Skeletal muscle tissue (tissue), 2 donors: ENCODE results near the gene CLEC4E. TPM values are rescaled to one million over a fixed set of nuclear protein-coding genes. Genes with fewer than 3 reads are reported as not detected.

Experiments
- small RNA-seq: library from RNA; depleted of rRNA; stranded (forward); fragments of <200 nt; gene quantifications from one replicate; pipeline ENCODE3, GENCODE V24; 2014
- total RNA-seq: library from RNA; depleted of rRNA; stranded (reverse); fragments of >200 nt; gene quantifications from one replicate; pipeline ENCODE4 v1.2.3, GENCODE V29; 2014

Gene CLEC4E
- total RNA-seq, 1 donor from 2014 or later, result not detected

Small RNAs within 50 kb of the gene (small RNA-seq; reads per million reads assigned to genes)
- not detected for gene RNU6-275P

Other genes with a start within 250 kb of the CLEC4E start
- under 0.01 TPM for gene CLEC6A, start 84.9 kb downstream of the CLEC4E start, total RNA-seq
- under 0.01 TPM for gene CLEC4D, start 27.4 kb downstream of the CLEC4E start, total RNA-seq
- not detected for gene AICDA, start 72.0 kb upstream of the CLEC4E start, total RNA-seq
- gene MFAP5, start 121.9 kb upstream of the CLEC4E start, total RNA-seq, result 246 TPM
- gene RIMKLB, start 157.1 kb upstream of the CLEC4E start, total RNA-seq, result 40.7 TPM